Neural progenitor cell (in vitro differentiated cells): ENCODE data around the gene LAD1. TPM values are rescaled to one million over a fixed set of nuclear protein-coding genes. Genes with fewer than 3 reads are reported as not detected.

Experiments
- DNase-seq: peaks from one replicate; pipeline ENCODE4 v3.0.0-alpha.2; 2016; ENCODE audit warnings: low spot score
- H2AFZ ChIP-seq: fragments of 200-600 bp; sonication (generic); replicated peaks from 2 replicates; pipeline ENCODE4 v1.6.1; 2016; ENCODE audit warnings: antibody characterized with exemption
- H3F3A ChIP-seq: fragments of 200-600 bp; sonication (generic); 2 replicates; pipeline ENCODE4 v1.6.1; 2016; ENCODE audit warnings: antibody characterized with exemption, low read depth
- H3K27ac ChIP-seq: fragments of 200-600 bp; sonication (generic); 2 replicates; pipeline ENCODE4 v1.5.1; 2016; ENCODE audit warnings: mild to moderate bottlenecking
- H3K27me3 ChIP-seq: fragments of 200-600 bp; sonication (generic); 2 replicates; pipeline ENCODE4 v1.6.1; 2016; ENCODE audit warnings: mild to moderate bottlenecking, moderate library complexity
- H3K36me3 ChIP-seq: fragments of 200-600 bp; sonication (generic); 2 replicates; pipeline ENCODE4 v1.5.1; 2016
- H3K4me1 ChIP-seq: fragments of 200-600 bp; sonication (generic); 2 replicates; pipeline ENCODE4 v1.6.1; 2016; ENCODE audit warnings: mixed run types
- H3K4me2 ChIP-seq: fragments of 200-600 bp; sonication (generic); 2 replicates; pipeline ENCODE4 v1.6.1; 2016
- H3K4me3 ChIP-seq: fragments of 200-600 bp; sonication (generic); 2 replicates; pipeline ENCODE4 v1.5.1; 2016
- H3K79me2 ChIP-seq: fragments of 200-600 bp; sonication (generic); 2 replicates; pipeline ENCODE4 v1.6.1; 2016; ENCODE audit warnings: low read depth
- H3K9ac ChIP-seq: fragments of 200-600 bp; sonication (generic); 2 replicates; pipeline ENCODE4 v1.6.1; 2016
- H3K9me3 ChIP-seq: fragments of 200-600 bp; sonication (generic); 2 replicates; pipeline ENCODE4 v1.5.1; 2016; ENCODE audit warnings: low read depth
- H4K20me1 ChIP-seq: fragments of 200-600 bp; sonication (generic); 2 replicates; pipeline ENCODE4 v1.6.1; 2016; ENCODE audit warnings: low read depth
- H3K27ac Mint-ChIP-seq: 3 replicates; pipeline ENCODE4 v1.8.0; 2021; ENCODE audit warnings: mixed read lengths
- H3K27me3 Mint-ChIP-seq: 2 replicates; pipeline ENCODE4 v1.8.0; 2022; ENCODE audit warnings: low read depth, mild to moderate bottlenecking, inconsistent platforms, moderate library complexity, mixed read lengths; ENCODE audit not compliant: insufficient read depth
- H3K36me3 Mint-ChIP-seq: 3 replicates; pipeline ENCODE4 v1.8.0; 2021; ENCODE audit warnings: mixed read lengths
- H3K4me1 Mint-ChIP-seq: 3 replicates; pipeline ENCODE4 v1.8.0; 2021; ENCODE audit warnings: mixed read lengths
- H3K4me3 Mint-ChIP-seq: 3 replicates; pipeline ENCODE4 v1.8.0; 2021; ENCODE audit warnings: mild to moderate bottlenecking, moderate library complexity, mixed read lengths
- H3K9me3 Mint-ChIP-seq: 3 replicates; pipeline ENCODE4 v1.8.0; 2020; ENCODE audit warnings: mixed read lengths
- EZH2 ChIP-seq: fragments of 200-600 bp; sonication (generic); IDR thresholded peaks from 2 replicates; pipeline ENCODE4 v1.6.1; 2017; ENCODE audit warnings: antibody characterized with exemption, mild to moderate bottlenecking, moderate library complexity
- EZH2phosphoT487 ChIP-seq: fragments of 200-600 bp; sonication (generic); IDR thresholded peaks from 2 replicates; pipeline ENCODE4 v1.6.1; 2017; ENCODE audit warnings: antibody characterized with exemption
- total RNA-seq: library from RNA; depleted of rRNA; stranded (reverse); fragments of >200 nt; gene quantifications from 2 replicates; pipeline ENCODE4 v1.2.3, GENCODE V29; 2015; ENCODE audit warnings: low replicate concordance
- TF ChIP-seq, protein P1 (sequence below): fragments of 200-600 bp; sonication (generic); IDR thresholded peaks from 2 replicates; pipeline ENCODE4 v1.5.1; 2017; ENCODE audit warnings: antibody characterized with exemption, mild to moderate bottlenecking

Gene LAD1
- total RNA-seq, 1 donor from 2014 or later, result not detected

DNA sequence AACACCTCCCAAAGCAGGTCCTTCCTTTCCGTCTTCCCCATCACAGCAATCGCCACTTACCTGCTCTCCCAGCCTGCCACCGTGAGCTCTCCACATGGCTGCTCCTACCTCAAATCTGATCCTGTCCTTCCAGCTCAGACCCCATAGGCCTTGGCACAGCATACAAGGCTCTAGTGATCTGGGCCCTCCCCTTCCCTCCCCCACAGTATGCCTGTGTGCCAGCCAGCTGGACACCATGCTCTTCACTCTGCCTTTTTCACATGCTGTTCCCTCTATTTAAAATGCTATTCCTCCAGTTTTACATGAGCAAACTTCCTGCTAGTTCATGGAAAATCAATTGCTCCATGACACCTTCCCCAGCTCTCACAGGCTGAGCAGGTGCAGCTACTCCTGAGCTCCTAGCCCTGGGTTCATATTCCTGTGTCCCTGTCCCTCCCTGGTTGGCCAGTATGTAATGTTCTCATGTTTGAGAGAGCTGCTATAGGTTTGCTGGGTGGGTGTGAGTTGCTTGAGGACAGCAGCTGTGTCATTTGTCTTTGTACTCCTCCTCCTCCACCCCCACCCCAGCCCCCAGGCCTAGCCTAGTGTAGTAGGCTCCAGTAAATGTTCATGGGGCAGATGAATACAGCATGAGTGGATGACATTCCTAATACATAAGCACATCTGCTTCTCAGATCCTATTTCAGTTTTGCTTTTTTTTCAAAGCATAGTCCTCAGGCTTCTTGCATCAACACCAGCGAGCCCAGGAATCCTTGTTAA is 15.3 kb downstream of the LAD1 start:
- Histone ChIP-seq H3K36me3 (no peaks in the 10 kb centered on the region), H3K27ac (no peak overlapping the region), H3K9me3 (no peaks in the 10 kb centered on the region), H4K20me1 (no peaks in the 10 kb centered on the region), H3K9ac (no peak overlapping the region), H3K4me1 (peaks cover 6% of the 10 kb centered on the region), H2AFZ (no peak overlapping the region), H3F3A (no peaks in the 10 kb centered on the region), H3K4me2 (no peak overlapping the region), H3K27me3 (no peaks in the 10 kb centered on the region), H3K79me2 (no peaks in the 10 kb centered on the region), H3K4me3 (no peak overlapping the region)
- Mint-ChIP-seq H3K4me1 (peaks cover 5% of the 10 kb centered on the region), H3K27ac (no peak overlapping the region), H3K27me3 (peaks cover 8% of the 10 kb centered on the region), H3K4me3 (peak overlapping the region; percentile 19), H3K9me3 (no peaks in the 10 kb centered on the region), H3K36me3 (no peaks in the 10 kb centered on the region)
- no peak for TF ChIP-seq EZH2
- no peak for TF ChIP-seq EZH2phosphoT487
- TF ChIP-seq, protein P1, sequence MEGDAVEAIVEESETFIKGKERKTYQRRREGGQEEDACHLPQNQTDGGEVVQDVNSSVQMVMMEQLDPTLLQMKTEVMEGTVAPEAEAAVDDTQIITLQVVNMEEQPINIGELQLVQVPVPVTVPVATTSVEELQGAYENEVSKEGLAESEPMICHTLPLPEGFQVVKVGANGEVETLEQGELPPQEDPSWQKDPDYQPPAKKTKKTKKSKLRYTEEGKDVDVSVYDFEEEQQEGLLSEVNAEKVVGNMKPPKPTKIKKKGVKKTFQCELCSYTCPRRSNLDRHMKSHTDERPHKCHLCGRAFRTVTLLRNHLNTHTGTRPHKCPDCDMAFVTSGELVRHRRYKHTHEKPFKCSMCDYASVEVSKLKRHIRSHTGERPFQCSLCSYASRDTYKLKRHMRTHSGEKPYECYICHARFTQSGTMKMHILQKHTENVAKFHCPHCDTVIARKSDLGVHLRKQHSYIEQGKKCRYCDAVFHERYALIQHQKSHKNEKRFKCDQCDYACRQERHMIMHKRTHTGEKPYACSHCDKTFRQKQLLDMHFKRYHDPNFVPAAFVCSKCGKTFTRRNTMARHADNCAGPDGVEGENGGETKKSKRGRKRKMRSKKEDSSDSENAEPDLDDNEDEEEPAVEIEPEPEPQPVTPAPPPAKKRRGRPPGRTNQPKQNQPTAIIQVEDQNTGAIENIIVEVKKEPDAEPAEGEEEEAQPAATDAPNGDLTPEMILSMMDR, result no peak
- DNase-seq, result no peak

DNA sequence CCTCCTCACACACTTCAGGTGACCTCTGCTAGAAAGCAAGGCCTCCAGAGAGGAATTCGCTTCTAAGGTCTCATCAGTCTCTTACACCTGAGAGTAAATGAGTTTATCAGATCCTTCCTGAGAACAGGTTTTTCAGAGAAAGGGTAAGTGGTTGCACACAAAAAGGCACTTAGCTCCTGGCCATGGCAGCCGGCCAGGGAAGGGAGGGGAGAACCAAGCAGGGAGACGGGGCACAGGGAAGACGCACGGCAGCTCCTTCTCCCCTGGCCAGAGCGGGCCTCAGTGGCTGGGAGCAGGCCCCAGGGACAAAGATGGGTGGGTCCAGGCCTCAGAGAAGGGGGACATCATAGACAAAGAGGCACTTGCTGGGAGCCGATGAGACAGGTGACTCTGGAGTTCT is 18.0 kb downstream of the LAD1 start:
- no peaks in the 10 kb centered on the region for H3K9me3 Mint-ChIP-seq
- Histone ChIP-seq H3K79me2 (no peaks in the 10 kb centered on the region), H3K27ac (no peak overlapping the region), H3K4me2 (no peak overlapping the region), H3K9me3 (no peaks in the 10 kb centered on the region), H3K9ac (no peak overlapping the region), H3F3A (peaks cover 18% of the 10 kb centered on the region), H4K20me1 (no peaks in the 10 kb centered on the region), H3K27me3 (no peaks in the 10 kb centered on the region), H3K36me3 (no peaks in the 10 kb centered on the region), H3K4me1 (peaks cover 31% of the 10 kb centered on the region), H2AFZ (no peak overlapping the region), H3K4me3 (no peak overlapping the region)
- H3K27me3 Mint-ChIP-seq, result peaks cover 6% of the 10 kb centered on the region
- no peak overlapping the region for H3K4me3 Mint-ChIP-seq
- no peak for TF ChIP-seq EZH2
- TF ChIP-seq, protein P1, result no peak
- no peak for TF ChIP-seq EZH2phosphoT487
- H3K27ac Mint-ChIP-seq, result peak overlapping the region; percentile 82
- DNase-seq, result no peak
- peaks cover 21% of the 10 kb centered on the region for H3K4me1 Mint-ChIP-seq
- no peaks in the 10 kb centered on the region for H3K36me3 Mint-ChIP-seq

DNA sequence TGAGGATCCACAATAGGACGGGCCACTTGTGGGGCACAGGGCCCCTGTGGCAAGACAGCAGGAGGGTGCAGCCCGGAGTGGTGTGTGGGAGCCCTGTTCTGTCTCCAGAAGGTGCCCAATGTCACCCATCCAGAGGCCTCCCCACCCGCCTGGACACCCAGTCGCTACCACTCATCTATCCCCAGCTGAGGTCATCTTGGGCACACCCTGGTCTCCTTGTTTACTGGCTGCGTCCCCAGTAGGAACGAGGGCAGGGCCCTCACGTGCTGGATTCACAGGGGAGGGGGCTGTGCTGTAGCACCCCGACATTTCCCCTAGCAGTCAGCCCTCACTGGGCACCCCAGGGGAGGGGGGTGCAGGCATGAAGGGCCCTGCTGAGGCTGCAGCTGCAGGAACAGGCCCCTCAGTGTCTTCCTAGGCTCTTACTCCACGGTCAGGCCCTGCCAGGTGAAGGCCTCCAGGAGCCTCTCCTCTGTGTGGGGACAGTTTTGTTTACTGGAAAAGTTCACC is 19.3 kb downstream of the LAD1 start:
- Mint-ChIP-seq H3K27me3 (peaks cover 6% of the 10 kb centered on the region), H3K9me3 (no peaks in the 10 kb centered on the region), H3K27ac (no peak overlapping the region), H3K4me1 (peaks cover 32% of the 10 kb centered on the region), H3K4me3 (no peak overlapping the region), H3K36me3 (no peaks in the 10 kb centered on the region)
- Histone ChIP-seq H3K27me3 (no peaks in the 10 kb centered on the region), H3K27ac (no peak overlapping the region), H3K36me3 (no peaks in the 10 kb centered on the region), H3K9me3 (no peaks in the 10 kb centered on the region), H3F3A (peaks cover 31% of the 10 kb centered on the region), H3K79me2 (no peaks in the 10 kb centered on the region), H3K4me1 (peaks cover 44% of the 10 kb centered on the region), H2AFZ (no peak overlapping the region), H4K20me1 (no peaks in the 10 kb centered on the region), H3K4me3 (no peak overlapping the region), H3K4me2 (no peak overlapping the region), H3K9ac (no peak overlapping the region)
- TF ChIP-seq, protein P1, result no peak
- TF ChIP-seq EZH2, result no peak
- no peak for TF ChIP-seq EZH2phosphoT487
- DNase-seq, result no peak
